ENCODE data around the gene CHST12.

- TF ChIP-seq CTCF (IDR thresholded peaks at IDR 0.05) (no peak), POLR2A (IDR thresholded peaks at IDR 0.05) (no peak)
Measured at GRCh38 chr7:2355705-2356008, 47.8 kb upstream of the CHST12 start.
